K562 (cell line): ENCODE data around the gene TIMP1. TPM values are rescaled to one million over a fixed set of nuclear protein-coding genes. Genes with fewer than 3 reads are reported as not detected.

ENCODE experiments used
- ATAC-seq: fragments of 200-7000 bp; cut with Tn5 transposase; 3 replicates; pipeline ENCODE4 v1.9.1; 2020; ENCODE audit warnings: moderate library complexity
- Bru-seq: library from RNA; stranded (reverse); fragments of 400-500 nt; gene quantifications from one replicate; lab custom pipeline; 2021; lab: Mats Ljungman, UMichigan
- BruChase-seq, 2 experiments: library from RNA; stranded (reverse); fragments of 400-500 nt; gene quantifications; one replicate each; lab custom pipeline; 2021; lab: Mats Ljungman, UMichigan
- BruUV-seq: library from RNA; stranded (reverse); fragments of 400-500 nt; replicated peaks from 2 replicates; lab custom pipeline; 2021; lab: Mats Ljungman, UMichigan
- CTCF ChIA-PET: fragments of 300-600 bp; formaldehyde crosslinking; extraction: SDS; loops from one replicate; lab custom pipeline; 2021; ENCODE audit warnings: low intra/inter-chr PET ratio; lab: Yijun Ruan, JAX
- POLR2A ChIA-PET: fragments of 300-600, 350-650 bp; sonication (Branson Sonifier 250); formaldehyde crosslinking; extraction: SDS; loops from one replicate; lab custom pipeline; 2021; ENCODE audit warnings: antibody characterized with exemption, inconsistent platforms; lab: Yijun Ruan, JAX
- DNase-seq, 4 experiments: peaks; one replicate each; pipeline versions ENCODE4 v3.0.0 to v3.0.0-alpha.2; 2011 to 2018; ENCODE audit warnings: low spot score in 3 of 4, mixed read lengths in 3 of 4; ENCODE audit errors: extremely low read depth in 1 of 4
- FAIRE-seq: peaks from 2 replicates; lab custom pipeline; 2011; peaks lifted over from hg19 to GRCh38; lab: Jason Lieb, UNC
- H2AFZ ChIP-seq: 2 replicates; pipeline ENCODE4 v1.6.0; 2011; ENCODE audit warnings: low read depth, low read length, control low read depth, inconsistent platforms
- H3K27ac ChIP-seq: fragments of 200-600 bp; 3 replicates; pipeline ENCODE4 v1.8.0; 2011; ENCODE audit warnings: low read depth, mild to moderate bottlenecking, control low read depth, inconsistent platforms, low read length, moderate library complexity, mixed read lengths; ENCODE audit errors: extremely low read depth
- H3K27me3 ChIP-seq, 2 experiments: fragments of 300-600 bp in 1 of 2; 2 replicates in 1 of 2; 3 replicates in 1 of 2; pipeline versions ENCODE4 v1.6.0 to v1.8.0; 2011; ENCODE audit warnings: inconsistent platforms in 2 of 2, low read length in 2 of 2, mild to moderate bottlenecking in 1 of 2, mixed read lengths in 1 of 2, moderate library complexity in 1 of 2; ENCODE audit not compliant: control insufficient read depth in 2 of 2, insufficient read depth in 2 of 2
- H3K36me3 ChIP-seq: fragments of 300-600 bp; 3 replicates; pipeline ENCODE4 v1.8.0; 2011; ENCODE audit warnings: mild to moderate bottlenecking, low read length, inconsistent platforms; ENCODE audit not compliant: control insufficient read depth, insufficient read depth
- H3K4me1 ChIP-seq, 2 experiments: fragments of 200-600 bp in 1 of 2; replicated peaks in 1 of 2; 2 replicates in 1 of 2; 3 replicates in 1 of 2; pipeline versions ENCODE4 v1.5.1 to v1.8.0; 2011; ENCODE audit warnings: inconsistent platforms in 2 of 2, low read length in 2 of 2, mild to moderate bottlenecking in 1 of 2, mixed read lengths in 1 of 2, moderate library complexity in 1 of 2; ENCODE audit not compliant: control insufficient read depth in 2 of 2, insufficient read depth in 2 of 2
- H3K4me2 ChIP-seq: 2 replicates; pipeline ENCODE4 v1.6.1; 2011; ENCODE audit warnings: low read length, control low read depth, inconsistent platforms, mixed read lengths; ENCODE audit not compliant: insufficient read depth
- H3K4me3 ChIP-seq: fragments of 200-600 bp; sonication (generic), shearing (Covaris generic); 2 replicates; pipeline ENCODE4 v1.5.1; 2016; ENCODE audit warnings: control low read depth, inconsistent platforms
- H3K79me2 ChIP-seq: fragments of 200-600 bp; 3 replicates; pipeline ENCODE4 v1.8.0; 2011; ENCODE audit warnings: low read length, inconsistent platforms; ENCODE audit not compliant: control insufficient read depth, insufficient read depth
- H3K9ac ChIP-seq, 2 experiments: 2 replicates each; pipeline versions ENCODE4 v1.6.0 to v1.6.1; 2011; ENCODE audit warnings: low read depth in 2 of 2, low read length in 2 of 2, control low read depth in 1 of 2, inconsistent platforms in 1 of 2, mild to moderate bottlenecking in 1 of 2, mixed read lengths in 1 of 2; ENCODE audit not compliant: insufficient read depth in 1 of 2
- H3K9me1 ChIP-seq: one replicate; pipeline ENCODE4 v1.6.0; 2011; ENCODE audit warnings: inconsistent platforms, mild to moderate bottlenecking, low read length, moderate library complexity; ENCODE audit not compliant: control insufficient read depth, insufficient read depth
- H3K9me3 ChIP-seq: replicated peaks from 2 replicates; pipeline ENCODE4 v1.5.1; 2011; ENCODE audit warnings: low read depth, low read length, inconsistent platforms; ENCODE audit not compliant: control insufficient read depth, insufficient read depth
- H4K20me1 ChIP-seq: replicated peaks from 2 replicates; pipeline ENCODE4 v1.6.1; 2011; ENCODE audit warnings: low read length, inconsistent platforms, mixed read lengths; ENCODE audit not compliant: control insufficient read depth, insufficient read depth
- CBFA2T3 ChIP-seq: fragments of 450-650 bp; IDR thresholded peaks from 2 replicates; pipeline ENCODE4 v1.6.1; 2017
- MED1 ChIP-seq: sonication (generic); formaldehyde crosslinking; IDR thresholded peaks from 2 replicates; pipeline ENCODE4 v1.8.1; 2023; ENCODE audit warnings: missing genetic modification reagents, borderline replicate concordance
- MEIS2 ChIP-seq: fragments of 450-650 bp; IDR thresholded peaks from 2 replicates; pipeline ENCODE4 v1.6.1; 2014; ENCODE audit warnings: mild to moderate bottlenecking; ENCODE audit not compliant: partially characterized antibody
- NEUROD1 ChIP-seq: fragments of 150-350 bp; IDR thresholded peaks from 2 replicates; pipeline ENCODE4 v1.6.1; 2014; ENCODE audit warnings: borderline replicate concordance, low read length, low read depth; ENCODE audit not compliant: partially characterized antibody
- RB1 ChIP-seq: fragments of 450-650 bp; IDR thresholded peaks from 2 replicates; pipeline ENCODE4 v1.6.1; 2017; ENCODE audit warnings: low read depth, mild to moderate bottlenecking
- SLC30A9 ChIP-seq: fragments of 250-450 bp; sonication (Bioruptor Pico); IDR thresholded peaks from 2 replicates; pipeline ENCODE4 v1.8.0; 2022; ENCODE audit warnings: mild to moderate bottlenecking, moderate library complexity
- SMAD2 ChIP-seq: fragments of 150-350 bp; IDR thresholded peaks from 2 replicates; pipeline ENCODE4 v1.6.1; 2014; ENCODE audit warnings: low read depth, mild to moderate bottlenecking, low read length
- SPI1 ChIP-seq: IDR thresholded peaks from 2 replicates; pipeline ENCODE4 v1.6.1; 2011; ENCODE audit warnings: low read depth, low read length, control low read depth, borderline replicate concordance
- ZC3H8 ChIP-seq: fragments of 450-650 bp; IDR thresholded peaks from 2 replicates; pipeline ENCODE4 v1.6.1; 2017
- ZNF75A ChIP-seq: fragments of 450-650 bp; formaldehyde crosslinking; IDR thresholded peaks from 2 replicates; pipeline ENCODE4 v1.4.0; 2020; ENCODE audit warnings: mild to moderate bottlenecking
- WGBS: fragments of 100-300 bp; shearing (Covaris generic); methylation state at CpG from one replicate; pipeline ENCODE4 v1.1.6; 2016; ENCODE audit warnings: low coverage, mixed read lengths; ENCODE audit not compliant: insufficient coverage; ENCODE audit errors: missing lambda C conversion rate; 5-methylcytosine and 5-hydroxymethylcytosine counted together
- in situ Hi-C: fragments of 300-500 bp; cut with MboI; formaldehyde crosslinking; loops from 4 replicates; pipeline ENCODE4 v1.15.0; 2018; ENCODE audit warnings: inconsistent platforms, mixed read lengths
- intact Hi-C: fragments of 100-400 bp; cut with micrococcal nuclease; formaldehyde crosslinking; loops from 2 replicates; pipeline ENCODE4 v1.14.2; 2022
- long read RNA-seq, 3 experiments: library from polyadenylated mRNA in 2 of 3; library from RNA in 1 of 3; unstranded in 2 of 3; stranded (forward) in 1 of 3; transcript quantifications; one replicate each; pipeline ENCODE4 v2.0.0, GENCODE V29; 2019 to 2022
- polyA minus RNA-seq, 3 experiments: library from RNA; depleted of rRNA, polyadenylated mRNA; stranded (reverse); fragments of >200 nt; gene quantifications; 2 replicates each; pipeline ENCODE4 v1.2.3, GENCODE V29; 2011
- polyA plus RNA-seq, 8 experiments: library from polyadenylated mRNA; depleted of rRNA in 4 of 8; stranded (reverse) in 5 of 8; unstranded in 3 of 8; fragments of >200 nt; fragmentation: Nextera tagmentation in 2 of 8; fragmentation: Illumina TruSeq in 1 of 8; extraction: Ambion mirVana in 2 of 8; extraction: Trizol in 1 of 8; gene quantifications; 2 replicates each; pipeline versions ENCODE4 v1.2.1 to v1.2.3, GENCODE V29; 2011 to 2014; ENCODE audit warnings: inconsistent platforms in 1 of 8, missing spikeins in 1 of 8
- total RNA-seq, 7 experiments: library from RNA; depleted of rRNA in 6 of 7; stranded (reverse); fragments of >200 nt in 6 of 7; fragmentation: Illumina TruSeq in 2 of 7; extraction: Trizol in 2 of 7; gene quantifications; 2 replicates each; pipeline versions ENCODE4 v1.2.1 to v1.2.3, GENCODE V29; 2011 to 2021; ENCODE audit warnings: low replicate concordance in 1 of 7
- TF ChIP-seq, protein P1 (sequence below): sonication (generic); formaldehyde crosslinking; IDR thresholded peaks from 2 replicates; pipeline ENCODE4 v1.8.1; 2023; ENCODE audit warnings: missing genetic modification reagents, mild to moderate bottlenecking, borderline replicate concordance

Gene TIMP1
- total RNA-seq (2011; cell fraction: chromatin; rRNA removed; ENCODE audit: low replicate concordance), result 280 and 965 TPM in 2 replicates
- total RNA-seq (2011; cell fraction: nucleolus; rRNA removed), result 1,302 and 2,067 TPM in 2 replicates
- total RNA-seq (2011; cell fraction: nucleoplasm; rRNA removed), result 1,014 and 1,106 TPM in 2 replicates
- total RNA-seq (2014; rRNA removed) (203 and 272 TPM in 2 replicates), total RNA-seq (2014; rRNA removed; fragmentation: Illumina TruSeq; extraction: Trizol) (107 and 115 TPM in 2 replicates), total RNA-seq (2015; rRNA removed; fragmentation: Illumina TruSeq; extraction: Trizol) (187 and 190 TPM in 2 replicates), total RNA-seq (2021) (264 and 292 TPM in 2 replicates), polyA plus RNA-seq (2011; rRNA removed) (436 and 513 TPM in 2 replicates), polyA plus RNA-seq (2014; fragmentation: Illumina TruSeq; extraction: Trizol) (273 and 317 TPM in 2 replicates), polyA plus RNA-seq (2014; fragmentation: Nextera tagmentation; extraction: Ambion mirVana) (100 to 1,000 TPM; 530 to 699 TPM), polyA plus RNA-seq (2014; rRNA removed) (167 and 174 TPM in 2 replicates), polyA minus RNA-seq (2011; rRNA and poly(A)+ RNA removed) (359 and 800 TPM in 2 replicates), Bru-seq, nascent RNA (percentile 86 among the genes with signal in this experiment), BruChase-seq, experiment 1, labeled RNA remaining after a 2-hour chase (percentile 75 among the genes with signal in this experiment), BruChase-seq, experiment 2, labeled RNA remaining after a 6-hour chase (percentile 79 among the genes with signal in this experiment)
- 819 and 2,428 TPM in 2 replicates for polyA plus RNA-seq (2011; cell fraction: cytosol; rRNA removed)
- 230 and 506 TPM in 2 replicates for polyA plus RNA-seq (2011; cell fraction: nucleus; rRNA removed)
- 447 and 511 TPM in 2 replicates for polyA plus RNA-seq (2012)
- 495 and 903 TPM in 2 replicates for polyA minus RNA-seq (2011; cell fraction: cytosol; rRNA and poly(A)+ RNA removed)
- polyA minus RNA-seq (2011; cell fraction: nucleus; rRNA and poly(A)+ RNA removed), result 104 and 113 TPM in 2 replicates
- long read RNA-seq, experiment 1, transcript TIMP1-201 (6 exons, 892 nt), result major isoform, 201 of 278 reads
- long read RNA-seq, experiment 1, transcript TIMP1-204 (2 exons, 595 nt), result minor isoform, 18 of 278 reads
- long read RNA-seq, experiment 1, partial matches to known transcripts, result 52 of 278 reads
- long read RNA-seq, experiment 1, other reads (novel, unspliced or antisense), result 6 of 278 reads
- long read RNA-seq, experiment 2, transcript TIMP1-201 (6 exons, 892 nt), result major isoform, 357 of 489 reads
- long read RNA-seq, experiment 2, partial matches to known transcripts, result 109 of 489 reads
- long read RNA-seq, experiment 2, other reads (novel, unspliced or antisense), result 16 of 489 reads
- long read RNA-seq, experiment 3, transcript TIMP1-201 (6 exons, 892 nt), result major isoform, 357 of 386 reads
- long read RNA-seq, experiment 3, partial matches to known transcripts, result 16 of 386 reads
- long read RNA-seq, experiment 3, other reads (novel, unspliced or antisense), result 7 of 386 reads

DNA sequence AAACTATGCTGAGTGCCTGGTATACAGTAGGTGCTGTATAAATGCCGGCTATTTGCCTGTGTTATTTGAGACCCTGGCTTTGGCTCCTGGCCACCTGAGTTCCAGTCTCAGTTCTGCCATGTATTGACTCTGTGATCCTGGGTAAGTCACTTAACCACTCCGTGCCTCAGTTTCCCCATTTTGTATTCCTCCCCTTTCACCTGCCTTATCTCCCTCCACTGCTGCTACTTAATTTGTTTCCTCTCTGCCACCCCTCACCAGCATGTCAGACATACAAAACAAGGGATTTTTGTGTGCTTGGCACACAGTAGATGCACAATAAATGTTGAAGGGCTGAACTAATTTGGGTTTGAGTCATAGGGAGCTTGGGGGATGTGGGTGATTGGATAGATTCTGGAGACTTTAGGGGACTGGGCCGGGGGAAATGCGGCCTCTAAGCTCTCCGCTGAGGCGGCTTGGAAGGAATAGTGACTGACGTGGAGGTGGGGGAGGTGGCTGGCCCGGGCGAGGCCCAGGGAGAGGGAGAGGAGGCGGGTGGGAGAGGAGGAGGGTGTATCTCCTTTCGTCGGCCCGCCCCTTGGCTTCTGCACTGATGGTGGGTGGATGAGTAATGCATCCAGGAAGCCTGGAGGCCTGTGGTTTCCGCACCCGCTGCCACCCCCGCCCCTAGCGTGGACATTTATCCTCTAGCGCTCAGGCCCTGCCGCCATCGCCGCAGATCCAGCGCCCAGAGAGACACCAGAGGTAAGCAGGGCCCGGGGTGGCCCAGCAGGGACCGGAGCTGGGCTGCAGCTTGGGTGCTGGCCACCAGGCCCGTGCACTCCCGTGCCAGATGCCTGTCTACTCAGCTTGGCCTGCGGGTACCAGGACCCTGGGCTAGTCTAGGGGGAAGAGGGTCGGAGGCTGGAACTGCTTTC is at the start of gene TIMP1:
TIMP1 (plus strand) TSS at position 706 of the 917 bp plus-strand sequence. CDS start 980 bp downstream, outside the sequence.
- no peaks in the 10 kb centered on the region for H3K9me3 ChIP-seq
- peaks cover 36% of the 10 kb centered on the region; the same call in 2 of the 3 replicates for H3K36me3 ChIP-seq
- FAIRE-seq (peak; percentile 95), ATAC-seq (peak; percentile 98), DNase-seq (peak; percentile 92 to 95 (median 92))
- ChIA-PET CTCF (no interaction called here), POLR2A (interaction anchor here (0.6 to 1.2 kb wide), 6 partner anchors 8 to 131 kb away, joined by 3 to 6 read pairs (median 4); no protein-coding TSS in a partner anchor)
- H3K9ac ChIP-seq, result peak within 1 kb of the TSS; percentile 89 to 93
- intact Hi-C loops (loop anchor here (1.0 to 5.0 kb wide), 3 partner anchors 21 to 41 kb away; partner anchors contain the start of genes ARAF and SYN1), in situ Hi-C loops (no loop called here)
- H2AFZ ChIP-seq, result peak within 1 kb of the TSS; percentile 88
- no TSS peak for BruUV-seq
- H3K4me1 ChIP-seq, result peaks cover 23 to 32% of the 10 kb centered on the region in 2 experiments; a peak in 4 of 5 replicates
- H3K9me1 ChIP-seq, result no peaks in the 10 kb centered on the region
- H3K4me2 ChIP-seq, result peak within 1 kb of the TSS; percentile 85
- peaks cover 29% of the 10 kb centered on the region for H3K79me2 ChIP-seq
- no peaks in the 10 kb centered on the region for H3K27me3 ChIP-seq
- peak within 1 kb of the TSS; percentile 91 for H3K27ac ChIP-seq
- WGBS, result 8% methylated on average over 11 of the region's 28 CpGs
- peak within 1 kb of the TSS; percentile 75 for H3K4me3 ChIP-seq
- no peaks in the 10 kb centered on the region for H4K20me1 ChIP-seq
- TF ChIP-seq SLC30A9 (CRISPR knock-in tag), result no peak
- TF ChIP-seq ZC3H8, result no peak
- no peak for TF ChIP-seq SMAD2
- TF ChIP-seq, protein P1, sequence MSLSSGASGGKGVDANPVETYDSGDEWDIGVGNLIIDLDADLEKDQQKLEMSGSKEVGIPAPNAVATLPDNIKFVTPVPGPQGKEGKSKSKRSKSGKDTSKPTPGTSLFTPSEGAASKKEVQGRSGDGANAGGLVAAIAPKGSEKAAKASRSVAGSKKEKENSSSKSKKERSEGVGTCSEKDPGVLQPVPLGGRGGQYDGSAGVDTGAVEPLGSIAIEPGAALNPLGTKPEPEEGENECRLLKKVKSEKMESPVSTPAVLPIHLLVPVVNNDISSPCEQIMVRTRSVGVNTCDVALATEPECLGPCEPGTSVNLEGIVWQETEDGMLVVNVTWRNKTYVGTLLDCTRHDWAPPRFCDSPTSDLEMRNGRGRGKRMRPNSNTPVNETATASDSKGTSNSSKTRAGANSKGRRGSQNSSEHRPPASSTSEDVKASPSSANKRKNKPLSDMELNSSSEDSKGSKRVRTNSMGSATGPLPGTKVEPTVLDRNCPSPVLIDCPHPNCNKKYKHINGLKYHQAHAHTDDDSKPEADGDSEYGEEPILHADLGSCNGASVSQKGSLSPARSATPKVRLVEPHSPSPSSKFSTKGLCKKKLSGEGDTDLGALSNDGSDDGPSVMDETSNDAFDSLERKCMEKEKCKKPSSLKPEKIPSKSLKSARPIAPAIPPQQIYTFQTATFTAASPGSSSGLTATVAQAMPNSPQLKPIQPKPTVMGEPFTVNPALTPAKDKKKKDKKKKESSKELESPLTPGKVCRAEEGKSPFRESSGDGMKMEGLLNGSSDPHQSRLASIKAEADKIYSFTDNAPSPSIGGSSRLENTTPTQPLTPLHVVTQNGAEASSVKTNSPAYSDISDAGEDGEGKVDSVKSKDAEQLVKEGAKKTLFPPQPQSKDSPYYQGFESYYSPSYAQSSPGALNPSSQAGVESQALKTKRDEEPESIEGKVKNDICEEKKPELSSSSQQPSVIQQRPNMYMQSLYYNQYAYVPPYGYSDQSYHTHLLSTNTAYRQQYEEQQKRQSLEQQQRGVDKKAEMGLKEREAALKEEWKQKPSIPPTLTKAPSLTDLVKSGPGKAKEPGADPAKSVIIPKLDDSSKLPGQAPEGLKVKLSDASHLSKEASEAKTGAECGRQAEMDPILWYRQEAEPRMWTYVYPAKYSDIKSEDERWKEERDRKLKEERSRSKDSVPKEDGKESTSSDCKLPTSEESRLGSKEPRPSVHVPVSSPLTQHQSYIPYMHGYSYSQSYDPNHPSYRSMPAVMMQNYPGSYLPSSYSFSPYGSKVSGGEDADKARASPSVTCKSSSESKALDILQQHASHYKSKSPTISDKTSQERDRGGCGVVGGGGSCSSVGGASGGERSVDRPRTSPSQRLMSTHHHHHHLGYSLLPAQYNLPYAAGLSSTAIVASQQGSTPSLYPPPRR (CRISPR knock-in tag), result no peak
- TF ChIP-seq NEUROD1, result no peak
- no peak for TF ChIP-seq SPI1
- TF ChIP-seq CBFA2T3, result peak; percentile 4
- TF ChIP-seq RB1, result peak; percentile 11; the same call in 1 of the 2 replicates
- no peak for TF ChIP-seq ZNF75A (CRISPR knock-in tag)
- TF ChIP-seq MED1 (CRISPR knock-in tag), result no peak
- TF ChIP-seq MEIS2, result peak; percentile 78
